Kidney tubule cell (primary cell): ENCODE results near the gene ONECUT1.

ENCODE experiments used
- DNase-seq: peaks from one replicate; pipeline ENCODE4 v3.0.0-alpha.2; 2018; ENCODE audit warnings: low spot score

Gene ONECUT1

DNA sequence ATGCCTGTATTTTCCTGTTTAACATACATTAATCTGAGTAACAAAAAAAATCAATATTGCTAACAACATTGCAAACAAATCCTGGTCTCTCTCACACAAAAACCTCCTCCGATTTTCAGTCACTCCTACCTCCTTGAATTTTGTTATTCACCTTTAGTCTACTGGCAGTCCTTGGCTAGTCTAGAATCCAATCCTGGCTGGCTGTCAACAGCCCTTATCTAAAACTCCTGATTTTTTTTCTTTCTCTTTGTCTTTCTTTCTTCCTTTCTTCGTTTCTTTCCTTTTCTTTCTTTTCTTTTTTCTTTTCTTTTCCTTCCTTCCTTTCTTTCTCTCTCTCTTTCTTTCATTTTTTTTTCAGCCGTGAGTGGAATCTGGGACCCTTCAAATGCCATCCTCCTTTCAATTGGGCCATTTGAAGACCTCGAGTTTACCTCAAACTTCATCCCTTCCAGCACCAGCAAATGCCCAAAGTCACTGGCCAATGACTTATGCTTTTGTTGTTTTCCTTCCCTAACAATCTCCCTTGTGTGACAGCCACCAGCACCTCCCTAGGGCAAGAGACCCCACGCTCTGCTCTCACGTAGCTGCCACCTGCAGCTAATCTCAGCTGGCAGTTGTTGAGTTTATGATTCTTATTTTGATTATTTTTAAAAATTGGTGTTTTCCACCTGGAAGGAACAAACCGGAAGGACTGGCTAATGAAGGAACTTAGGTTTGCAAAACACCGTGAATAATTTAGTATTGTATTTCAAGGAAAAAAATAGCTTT lies 6.8 kb upstream of the ONECUT1 start:
- no peak for DNase-seq

GRCh38 chr15:52796228-52796521 lies 6.0 kb upstream of the ONECUT1 start:
- DNase-seq: no peak

DNA sequence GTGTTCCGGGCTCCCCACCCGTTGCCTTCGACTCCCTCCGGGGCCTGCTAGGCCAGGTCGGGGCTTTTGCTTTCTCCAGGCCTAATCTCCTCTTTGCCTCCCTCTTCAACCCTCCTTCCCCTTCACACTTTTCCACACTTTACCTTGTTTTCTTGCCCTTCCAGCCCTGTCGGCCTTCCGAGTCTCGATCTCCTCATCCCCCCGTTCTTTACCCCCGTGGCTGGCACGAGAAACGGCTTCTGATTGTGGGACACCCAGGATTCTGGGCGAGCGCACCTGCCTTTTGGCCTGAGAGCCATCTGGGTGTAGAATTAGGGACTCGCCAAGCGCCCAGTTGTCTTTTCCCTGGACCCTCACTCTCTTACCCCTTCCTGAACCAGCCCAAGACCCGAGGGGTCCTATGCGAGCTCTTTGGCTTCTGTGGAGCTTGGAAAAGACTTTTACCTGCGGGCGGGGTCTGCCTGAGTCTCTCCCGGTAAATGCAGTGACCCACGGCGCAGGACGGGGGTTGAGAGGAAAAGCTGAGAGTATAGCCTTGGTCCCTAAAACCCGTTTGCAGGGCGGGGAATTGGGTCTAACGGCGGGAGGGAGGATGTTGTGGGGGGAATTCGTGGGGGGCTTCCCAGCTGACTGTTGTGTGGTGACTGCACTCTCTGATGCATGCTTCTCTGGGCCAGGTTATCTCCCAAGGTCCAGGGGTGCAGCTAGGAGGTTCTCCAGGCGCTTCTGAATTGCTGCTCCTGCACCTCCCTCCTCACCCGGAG lies 5.5 kb upstream of the ONECUT1 start:
- no peak for DNase-seq

DNA sequence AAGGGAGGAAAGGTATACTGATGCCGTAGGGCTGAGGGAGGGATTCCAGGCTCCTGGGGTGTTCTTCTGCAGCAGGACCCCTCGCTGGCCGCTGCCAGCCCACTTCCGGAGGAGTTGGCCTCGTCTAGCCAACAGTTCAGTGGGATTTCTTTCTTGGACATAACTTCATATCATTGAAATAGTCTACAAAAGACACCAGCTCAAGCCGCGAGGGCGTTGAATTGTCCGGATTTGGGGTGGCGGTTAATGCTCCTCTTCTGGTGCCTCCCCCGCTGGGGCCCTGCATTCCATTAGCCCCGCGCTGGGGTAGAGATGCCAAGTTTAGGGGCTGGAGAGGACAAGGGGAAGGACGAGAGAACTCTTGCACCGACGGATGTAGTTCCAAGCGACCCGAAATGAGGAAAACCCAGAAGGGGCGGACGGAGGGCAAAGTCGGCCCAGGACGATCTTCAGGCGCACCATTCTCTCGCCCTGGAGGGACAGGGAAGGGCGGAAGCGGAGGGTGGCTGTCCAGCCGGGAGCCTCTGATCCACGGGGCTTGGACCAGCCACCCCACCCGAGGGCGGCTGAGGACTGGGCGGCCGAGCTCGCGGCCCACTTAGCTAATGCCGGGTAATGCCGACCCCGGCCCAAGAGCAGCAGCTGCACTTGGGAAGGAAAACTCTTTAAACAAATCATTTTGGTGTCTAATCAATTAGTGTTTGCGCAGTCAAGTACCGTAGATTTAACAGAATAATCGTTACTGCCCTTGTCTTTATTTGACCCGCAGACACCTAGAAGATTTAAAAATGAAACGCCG lies 4.7 kb upstream of the ONECUT1 start:
- DNase-seq: no peak

GRCh38 chr15:52791776-52792175 lies 1.6 kb upstream of the ONECUT1 start:
- DNase-seq: no peak

DNA sequence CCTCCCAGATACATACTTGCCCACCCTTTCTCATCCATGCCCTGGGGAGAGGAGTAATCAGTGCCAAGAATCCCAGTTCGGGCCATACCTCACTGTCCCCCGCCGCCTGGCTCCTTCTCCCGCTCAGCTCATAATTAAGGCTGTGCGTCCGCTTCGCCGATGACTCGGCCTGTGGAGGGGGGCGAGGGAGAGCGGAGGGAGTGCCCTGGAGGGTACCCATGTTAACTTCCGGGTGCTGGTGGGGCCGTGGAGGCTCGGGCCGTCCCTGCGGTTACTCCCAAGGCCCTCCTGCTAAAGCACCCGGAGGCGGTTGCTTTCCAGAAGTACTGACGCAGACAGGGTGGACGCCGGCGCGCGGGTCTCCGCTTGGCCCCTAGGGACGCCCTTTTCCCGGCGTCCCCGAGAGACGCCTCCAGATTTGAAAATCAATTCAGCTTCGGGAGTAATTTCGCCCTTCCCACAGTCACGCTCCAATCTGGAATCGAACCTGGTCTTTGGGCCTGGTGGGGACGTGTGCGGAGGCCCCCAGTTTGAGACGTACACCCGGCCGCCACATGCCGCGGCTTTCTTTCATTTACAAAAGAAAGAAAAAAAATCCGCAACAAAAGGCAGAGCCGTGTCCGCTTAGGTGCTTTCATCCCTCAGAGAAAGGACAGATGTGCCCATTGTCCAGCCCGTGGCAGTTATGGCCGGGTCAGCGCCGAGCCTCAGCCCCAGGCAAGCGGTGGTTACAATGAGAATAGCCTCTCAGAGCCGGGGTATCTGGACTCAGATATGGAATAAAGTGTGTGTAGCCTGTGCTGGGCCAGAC lies 1.0 kb upstream of the ONECUT1 start:
- peak; percentile 14 for DNase-seq

DNA sequence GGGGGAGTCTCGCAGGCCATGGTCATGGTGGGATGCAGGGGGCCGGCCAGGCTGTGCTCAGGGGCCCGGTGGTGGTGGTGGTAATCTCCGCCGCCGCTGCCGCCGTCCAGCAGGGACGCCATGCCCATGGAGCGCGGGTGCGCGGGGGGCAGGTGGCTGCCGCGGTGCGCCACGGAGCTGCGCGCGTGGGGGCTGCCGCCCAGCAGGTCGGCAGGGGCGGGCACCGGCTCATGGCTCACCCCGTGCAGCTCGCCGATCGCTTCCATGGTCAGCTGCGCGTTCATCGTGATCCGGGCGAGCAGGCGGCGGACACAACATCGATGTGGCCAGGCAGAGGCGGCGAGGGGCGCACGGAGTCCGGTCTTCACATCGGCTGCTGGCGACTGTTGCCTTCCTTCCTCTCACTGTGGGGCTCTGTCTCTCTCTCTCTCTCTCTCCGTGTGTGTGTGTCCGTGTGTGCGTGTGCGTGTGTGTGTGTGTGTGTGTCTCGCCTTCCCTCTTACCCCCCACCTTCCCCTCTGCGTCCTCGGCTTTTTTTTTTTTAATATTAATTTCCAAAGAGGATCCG lies 451 bp downstream of the ONECUT1 start:
- DNase-seq: peak; percentile 18

DNA sequence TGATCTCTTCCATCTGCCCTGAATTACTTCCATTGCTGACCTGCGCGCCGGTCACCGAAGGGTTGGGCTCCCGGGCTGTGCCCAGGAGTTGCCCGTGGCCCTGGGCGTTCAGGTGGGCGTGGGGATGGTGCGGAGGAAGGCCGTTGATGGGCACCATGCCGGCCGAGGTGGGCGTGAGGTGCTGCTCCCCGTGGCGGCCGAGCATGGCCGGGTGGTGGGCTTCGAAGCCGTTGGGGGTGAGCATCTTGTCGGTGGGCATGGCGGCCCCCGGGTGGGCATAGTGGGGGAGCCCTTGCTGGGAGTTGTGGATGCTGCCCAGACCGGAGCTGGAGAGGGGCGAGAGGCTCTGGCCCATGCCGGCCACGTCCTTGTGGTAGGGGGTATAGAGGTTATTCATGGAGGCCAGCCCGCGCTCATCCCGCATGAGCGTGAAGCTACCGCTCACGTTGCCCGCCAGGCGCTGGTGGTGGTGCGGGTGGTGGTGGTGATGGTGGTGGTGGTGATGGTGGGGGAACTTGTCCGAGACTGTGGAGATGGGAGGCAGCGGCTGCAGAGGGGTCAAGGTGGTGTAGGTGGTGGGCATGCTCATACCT lies 1.0 kb downstream of the ONECUT1 start:
- no peak for DNase-seq

- DNase-seq: no peak
Observed at GRCh38 chr15:52788099-52788986, 1.8 kb downstream of the ONECUT1 start.

GRCh38 chr15:52787549-52788098 lies 2.5 kb downstream of the ONECUT1 start:
- DNase-seq: no peak

GRCh38 chr15:52787123-52787503 lies 3.0 kb downstream of the ONECUT1 start:
- DNase-seq: no peak

DNA sequence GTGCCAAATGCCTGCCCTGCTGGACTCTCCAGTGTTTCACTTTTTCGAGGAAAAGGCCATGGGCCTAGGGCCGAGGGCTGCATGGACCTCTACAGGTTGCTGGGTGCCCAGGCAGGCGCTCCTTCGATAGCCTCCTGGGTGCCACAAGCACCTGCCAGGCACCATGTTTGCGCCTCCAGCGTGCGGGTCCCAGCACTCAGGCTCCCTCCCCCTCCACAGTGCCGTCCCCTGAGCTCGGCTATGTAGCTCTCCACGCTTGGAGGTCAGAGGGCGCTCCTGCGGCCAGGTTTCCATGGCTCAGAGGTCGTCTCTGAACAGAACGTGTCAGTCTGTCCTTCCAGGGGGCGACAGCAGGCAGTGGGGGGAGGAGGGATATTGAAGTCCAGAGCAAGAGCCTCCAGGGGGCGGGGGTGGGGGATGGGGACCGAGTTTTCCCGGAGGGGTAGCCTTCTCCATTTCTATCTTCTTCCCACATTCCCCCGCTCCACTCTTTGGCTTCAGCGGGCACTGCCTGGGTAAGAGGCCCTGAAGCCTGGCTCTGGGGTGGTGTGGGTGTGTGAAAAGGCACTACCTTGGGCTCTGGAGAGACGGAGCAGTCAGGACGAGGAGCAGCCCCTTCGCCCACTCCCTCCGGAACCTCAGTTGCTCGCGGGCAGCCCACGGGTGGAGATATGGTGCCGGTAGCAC lies 3.6 kb downstream of the ONECUT1 start:
- no peak for DNase-seq

DNA sequence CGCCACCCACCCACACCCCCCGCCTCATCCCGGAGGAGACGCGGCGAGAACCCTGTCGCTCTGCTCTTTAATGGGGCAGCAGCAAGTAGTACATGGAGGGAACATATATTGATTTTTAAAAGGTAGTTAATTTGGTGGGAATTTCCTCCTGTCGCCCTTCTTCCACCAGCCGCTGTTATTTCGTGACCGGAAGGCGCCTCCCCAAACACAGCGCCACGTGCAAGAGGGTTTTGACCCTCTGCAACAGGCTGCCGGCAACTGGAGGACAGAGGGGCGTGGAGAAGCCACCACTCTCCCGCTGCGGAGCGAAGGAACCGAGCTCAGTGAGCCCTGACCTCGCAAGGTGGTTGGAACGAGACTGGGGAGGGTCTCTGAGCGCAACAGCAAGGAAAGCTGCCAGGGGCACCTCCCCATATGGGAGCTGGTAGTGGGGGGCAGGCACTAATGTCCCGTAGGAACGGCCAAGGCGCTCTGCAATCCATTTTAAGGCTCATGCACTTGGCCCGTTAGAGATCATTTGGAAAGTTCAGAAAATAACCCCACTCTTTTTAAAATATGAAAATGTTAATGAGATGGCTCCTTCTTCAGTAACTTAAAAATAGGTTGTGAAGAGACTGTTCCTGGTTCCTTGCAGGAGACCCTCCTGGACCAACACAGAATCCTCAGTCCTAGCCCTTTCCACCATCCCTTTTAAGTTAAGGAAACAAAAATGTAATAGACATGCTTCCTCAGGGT lies 4.3 kb downstream of the ONECUT1 start:
- DNase-seq: no peak

- no peak for DNase-seq
Observed at GRCh38 chr15:52784799-52785671, 5.1 kb downstream of the ONECUT1 start.

DNA sequence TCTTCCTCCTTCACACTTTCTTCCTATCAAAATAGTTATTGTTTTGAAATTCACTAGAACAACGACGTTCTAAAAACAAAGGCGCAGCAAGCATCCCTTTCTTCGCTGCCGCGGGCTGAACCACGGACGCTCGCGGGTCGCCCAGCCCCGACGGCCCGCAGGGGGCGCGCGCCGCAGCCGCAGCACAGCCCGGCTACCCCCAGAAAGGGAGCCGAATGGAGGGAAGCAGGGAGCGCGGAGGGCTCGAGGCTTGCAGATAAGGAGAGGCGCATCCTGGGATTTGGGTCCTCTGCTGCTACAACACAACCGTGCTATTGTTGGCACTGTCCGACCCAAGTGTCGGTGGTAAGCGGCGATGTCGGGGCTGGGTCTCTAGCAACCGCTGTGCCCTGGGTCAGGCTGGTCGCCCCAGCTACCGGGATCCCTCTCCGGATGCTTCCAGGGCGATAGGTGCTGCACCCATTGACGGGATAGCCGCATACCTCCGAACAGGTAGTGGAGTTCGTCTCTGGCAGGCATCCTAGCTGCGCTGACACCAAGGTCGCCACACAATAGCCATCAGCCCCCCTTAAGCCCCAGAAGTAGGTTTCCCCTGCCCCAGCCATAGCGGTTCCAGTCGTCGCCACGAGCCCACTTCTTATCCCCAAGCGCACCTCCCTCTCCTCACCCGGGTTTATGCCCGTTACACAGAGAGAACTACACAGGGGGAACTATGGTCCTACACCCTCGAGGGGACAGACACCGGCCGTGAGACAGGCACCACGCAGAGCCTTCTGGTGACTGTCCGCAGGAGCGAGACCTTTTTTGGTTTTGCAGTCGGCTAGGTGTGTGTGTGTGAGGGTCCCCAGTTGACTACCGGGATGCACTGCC lies 6.0 kb downstream of the ONECUT1 start:
- DNase-seq: peak; percentile 13

DNA sequence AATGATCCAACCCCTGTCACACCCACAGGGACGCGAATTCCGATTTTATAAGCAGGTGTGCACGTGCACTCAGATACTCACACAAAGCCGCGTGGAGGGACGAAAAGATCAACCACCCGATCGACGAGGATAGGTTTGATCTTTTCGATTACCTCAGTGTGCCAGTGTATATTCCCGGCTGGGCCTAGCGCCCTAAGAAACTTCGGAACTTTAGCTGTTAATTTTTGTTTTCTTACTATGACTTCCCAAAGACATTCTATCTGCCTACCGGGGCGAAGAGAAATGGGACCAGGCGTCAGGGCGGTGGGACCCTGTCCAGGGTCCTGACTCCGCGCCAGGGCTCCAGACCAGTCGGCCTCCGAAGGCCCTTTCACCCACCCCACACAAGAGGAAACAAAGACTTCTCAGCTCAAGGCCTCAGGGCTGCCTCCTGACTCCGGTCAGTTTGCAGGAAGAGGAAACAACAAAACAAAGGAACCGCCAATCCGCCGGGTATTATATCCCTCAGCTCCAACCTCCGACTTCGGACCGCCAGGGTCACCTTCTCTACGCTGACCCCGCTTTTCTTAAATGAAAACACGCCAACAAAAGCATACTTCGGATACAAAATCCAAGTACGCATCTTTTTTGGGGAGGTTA lies 6.8 kb downstream of the ONECUT1 start:
- DNase-seq: peak; percentile 35
